Neural progenitor cell (in vitro differentiated cells): ENCODE data around the gene BIRC3. TPM values are rescaled to one million over a fixed set of nuclear protein-coding genes. Genes with fewer than 3 reads are reported as not detected.
A peak's percentile ranks its signal among the peaks of the same experiment; 100 is the strongest.
"Not testable (repeated sequence)": the region's sequence is repeated elsewhere in the genome, so short reads cannot be mapped to it uniquely, and the experiment has no call there.

Experiments
- DNase-seq: peaks from one replicate; pipeline ENCODE4 v3.0.0-alpha.2; 2016; ENCODE audit warnings: low spot score
- H2AFZ ChIP-seq: fragments of 200-600 bp; sonication (generic); replicated peaks from 2 replicates; pipeline ENCODE4 v1.6.1; 2016; ENCODE audit warnings: antibody characterized with exemption
- H3F3A ChIP-seq: fragments of 200-600 bp; sonication (generic); 2 replicates; pipeline ENCODE4 v1.6.1; 2016; ENCODE audit warnings: antibody characterized with exemption, low read depth
- H3K27ac ChIP-seq: fragments of 200-600 bp; sonication (generic); 2 replicates; pipeline ENCODE4 v1.5.1; 2016; ENCODE audit warnings: mild to moderate bottlenecking
- H3K27me3 ChIP-seq: fragments of 200-600 bp; sonication (generic); 2 replicates; pipeline ENCODE4 v1.6.1; 2016; ENCODE audit warnings: mild to moderate bottlenecking, moderate library complexity
- H3K36me3 ChIP-seq: fragments of 200-600 bp; sonication (generic); 2 replicates; pipeline ENCODE4 v1.5.1; 2016
- H3K4me1 ChIP-seq: fragments of 200-600 bp; sonication (generic); 2 replicates; pipeline ENCODE4 v1.6.1; 2016; ENCODE audit warnings: mixed run types
- H3K4me2 ChIP-seq: fragments of 200-600 bp; sonication (generic); 2 replicates; pipeline ENCODE4 v1.6.1; 2016
- H3K4me3 ChIP-seq: fragments of 200-600 bp; sonication (generic); 2 replicates; pipeline ENCODE4 v1.5.1; 2016
- H3K79me2 ChIP-seq: fragments of 200-600 bp; sonication (generic); 2 replicates; pipeline ENCODE4 v1.6.1; 2016; ENCODE audit warnings: low read depth
- H3K9ac ChIP-seq: fragments of 200-600 bp; sonication (generic); 2 replicates; pipeline ENCODE4 v1.6.1; 2016
- H3K9me3 ChIP-seq: fragments of 200-600 bp; sonication (generic); 2 replicates; pipeline ENCODE4 v1.5.1; 2016; ENCODE audit warnings: low read depth
- H4K20me1 ChIP-seq: fragments of 200-600 bp; sonication (generic); 2 replicates; pipeline ENCODE4 v1.6.1; 2016; ENCODE audit warnings: low read depth
- H3K27ac Mint-ChIP-seq: 3 replicates; pipeline ENCODE4 v1.8.0; 2021; ENCODE audit warnings: mixed read lengths
- H3K27me3 Mint-ChIP-seq: 2 replicates; pipeline ENCODE4 v1.8.0; 2022; ENCODE audit warnings: low read depth, mild to moderate bottlenecking, inconsistent platforms, moderate library complexity, mixed read lengths; ENCODE audit not compliant: insufficient read depth
- H3K36me3 Mint-ChIP-seq: 3 replicates; pipeline ENCODE4 v1.8.0; 2021; ENCODE audit warnings: mixed read lengths
- H3K4me1 Mint-ChIP-seq: 3 replicates; pipeline ENCODE4 v1.8.0; 2021; ENCODE audit warnings: mixed read lengths
- H3K4me3 Mint-ChIP-seq: 3 replicates; pipeline ENCODE4 v1.8.0; 2021; ENCODE audit warnings: mild to moderate bottlenecking, moderate library complexity, mixed read lengths
- H3K9me3 Mint-ChIP-seq: 3 replicates; pipeline ENCODE4 v1.8.0; 2020; ENCODE audit warnings: mixed read lengths
- EZH2 ChIP-seq: fragments of 200-600 bp; sonication (generic); IDR thresholded peaks from 2 replicates; pipeline ENCODE4 v1.6.1; 2017; ENCODE audit warnings: antibody characterized with exemption, mild to moderate bottlenecking, moderate library complexity
- EZH2phosphoT487 ChIP-seq: fragments of 200-600 bp; sonication (generic); IDR thresholded peaks from 2 replicates; pipeline ENCODE4 v1.6.1; 2017; ENCODE audit warnings: antibody characterized with exemption
- total RNA-seq: library from RNA; depleted of rRNA; stranded (reverse); fragments of >200 nt; gene quantifications from 2 replicates; pipeline ENCODE4 v1.2.3, GENCODE V29; 2015; ENCODE audit warnings: low replicate concordance
- TF ChIP-seq, protein P1 (sequence below): fragments of 200-600 bp; sonication (generic); IDR thresholded peaks from 2 replicates; pipeline ENCODE4 v1.5.1; 2017; ENCODE audit warnings: antibody characterized with exemption, mild to moderate bottlenecking

Gene BIRC3
- total RNA-seq, 1 donor from 2014 or later: not detected

DNA sequence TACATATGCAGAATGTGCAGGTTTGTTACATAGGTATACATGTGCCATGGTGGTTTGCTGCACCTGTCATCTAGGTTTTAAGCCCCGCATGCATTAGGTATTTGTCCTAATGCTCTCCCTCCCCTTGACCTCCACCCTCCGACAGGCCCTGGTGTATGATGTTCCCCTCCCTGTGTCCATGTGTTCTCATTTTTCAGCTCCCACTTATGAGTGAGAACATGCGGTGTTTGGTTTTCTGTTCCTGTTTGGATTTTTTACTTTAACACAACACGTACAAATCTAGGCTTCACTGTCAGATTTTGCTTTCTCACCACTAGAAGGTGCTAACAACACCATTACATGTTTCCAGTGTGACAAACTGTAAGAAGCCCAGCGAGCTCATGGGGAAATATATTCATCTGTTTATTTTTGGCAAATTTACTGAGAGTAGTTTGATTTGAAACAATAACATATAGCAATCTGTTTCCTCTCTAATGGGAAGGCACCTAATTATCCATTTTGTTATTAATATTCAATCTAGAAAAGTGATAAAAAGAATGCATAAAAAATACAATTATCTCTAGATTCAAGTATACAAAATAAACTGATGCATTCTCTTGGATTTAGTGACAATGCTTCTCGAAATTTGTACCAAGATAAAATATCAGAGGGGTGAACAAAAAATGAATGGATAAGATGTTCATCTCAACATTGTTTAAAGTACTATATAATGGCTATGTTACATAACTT lies 23.2 kb upstream of the BIRC3 start:
- Histone ChIP-seq H3K79me2 (no peaks in the 10 kb centered on the region), H3K4me2 (no peak overlapping the region), H4K20me1 (no peaks in the 10 kb centered on the region), H3K9ac (no peak overlapping the region), H3K4me3 (no peak overlapping the region), H3K36me3 (no peaks in the 10 kb centered on the region), H3K9me3 (no peaks in the 10 kb centered on the region), H2AFZ (no peak overlapping the region), H3F3A (no peaks in the 10 kb centered on the region), H3K4me1 (no peaks in the 10 kb centered on the region), H3K27me3 (no peaks in the 10 kb centered on the region), H3K27ac (no peak overlapping the region)
- Mint-ChIP-seq H3K4me1 (peaks cover 4% of the 10 kb centered on the region), H3K27me3 (peaks cover 3% of the 10 kb centered on the region), H3K9me3 (peaks cover 3% of the 10 kb centered on the region), H3K27ac (no peak overlapping the region), H3K36me3 (no peaks in the 10 kb centered on the region), H3K4me3 (no peak overlapping the region)
- no peak for TF ChIP-seq EZH2phosphoT487
- no peak for TF ChIP-seq EZH2
- TF ChIP-seq, protein P1, sequence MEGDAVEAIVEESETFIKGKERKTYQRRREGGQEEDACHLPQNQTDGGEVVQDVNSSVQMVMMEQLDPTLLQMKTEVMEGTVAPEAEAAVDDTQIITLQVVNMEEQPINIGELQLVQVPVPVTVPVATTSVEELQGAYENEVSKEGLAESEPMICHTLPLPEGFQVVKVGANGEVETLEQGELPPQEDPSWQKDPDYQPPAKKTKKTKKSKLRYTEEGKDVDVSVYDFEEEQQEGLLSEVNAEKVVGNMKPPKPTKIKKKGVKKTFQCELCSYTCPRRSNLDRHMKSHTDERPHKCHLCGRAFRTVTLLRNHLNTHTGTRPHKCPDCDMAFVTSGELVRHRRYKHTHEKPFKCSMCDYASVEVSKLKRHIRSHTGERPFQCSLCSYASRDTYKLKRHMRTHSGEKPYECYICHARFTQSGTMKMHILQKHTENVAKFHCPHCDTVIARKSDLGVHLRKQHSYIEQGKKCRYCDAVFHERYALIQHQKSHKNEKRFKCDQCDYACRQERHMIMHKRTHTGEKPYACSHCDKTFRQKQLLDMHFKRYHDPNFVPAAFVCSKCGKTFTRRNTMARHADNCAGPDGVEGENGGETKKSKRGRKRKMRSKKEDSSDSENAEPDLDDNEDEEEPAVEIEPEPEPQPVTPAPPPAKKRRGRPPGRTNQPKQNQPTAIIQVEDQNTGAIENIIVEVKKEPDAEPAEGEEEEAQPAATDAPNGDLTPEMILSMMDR: peak; percentile 68
- DNase-seq: peak; percentile 41

DNA sequence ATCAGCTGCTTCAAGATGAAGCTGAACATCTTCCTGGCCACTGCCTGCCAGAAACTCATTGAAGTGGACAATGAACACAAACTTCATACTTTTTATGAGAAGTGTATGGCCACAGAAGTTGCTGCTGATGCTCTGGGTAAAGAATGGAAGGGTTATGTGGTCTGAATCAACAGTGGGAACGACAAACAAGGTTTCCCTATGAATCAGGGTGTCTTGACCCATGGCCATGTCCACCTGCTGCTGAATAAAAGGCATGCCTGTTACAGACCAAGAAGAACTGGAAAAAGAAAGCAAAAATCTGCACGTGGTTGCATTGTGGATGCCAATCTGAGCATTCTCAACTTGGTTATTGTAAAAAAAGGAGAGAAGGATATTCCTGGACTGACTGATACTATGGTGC lies 22.2 kb upstream of the BIRC3 start:
- no peak overlapping the region for H3K4me3 ChIP-seq
- H3K9me3 ChIP-seq: no peaks in the 10 kb centered on the region
- no peaks in the 10 kb centered on the region for H3K79me2 ChIP-seq
- Mint-ChIP-seq H3K4me1 (no peaks in the 10 kb centered on the region), H3K9me3 (peaks cover 3% of the 10 kb centered on the region), H3K27me3 (peaks cover 3% of the 10 kb centered on the region), H3K27ac (no peak overlapping the region), H3K4me3 (no peak overlapping the region), H3K36me3 (no peaks in the 10 kb centered on the region)
- no peak for DNase-seq
- no peaks in the 10 kb centered on the region for H3K27me3 ChIP-seq
- H3F3A ChIP-seq: no peaks in the 10 kb centered on the region
- no peak overlapping the region for H3K9ac ChIP-seq
- no peak overlapping the region for H2AFZ ChIP-seq
- no peak for TF ChIP-seq EZH2phosphoT487
- no peak for TF ChIP-seq EZH2
- TF ChIP-seq, protein P1: no peak
- no peaks in the 10 kb centered on the region for H4K20me1 ChIP-seq
- H3K36me3 ChIP-seq: no peaks in the 10 kb centered on the region
- no peaks in the 10 kb centered on the region for H3K4me1 ChIP-seq
- H3K27ac ChIP-seq: no peak overlapping the region
- no peak overlapping the region for H3K4me2 ChIP-seq

DNA sequence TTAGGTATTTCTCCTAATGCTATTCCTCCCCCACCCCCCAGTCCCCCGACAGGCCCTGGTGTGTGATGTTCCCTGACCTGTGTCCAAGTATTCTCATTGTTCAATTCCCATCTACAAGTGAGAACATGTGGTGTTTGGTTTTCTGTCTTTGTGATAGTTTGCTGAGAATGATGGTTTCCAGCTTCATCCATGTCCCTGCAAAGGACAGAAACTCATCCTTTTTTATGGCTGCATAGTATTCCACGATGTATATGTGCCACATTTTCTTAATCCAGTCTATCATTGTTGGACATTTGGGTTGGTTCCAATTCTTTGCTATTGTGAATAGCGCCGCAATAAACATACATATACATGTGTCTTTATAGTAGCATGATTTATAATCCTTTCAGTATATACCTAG lies 20.5 kb upstream of the BIRC3 start:
- not testable (repeated sequence) for H2AFZ ChIP-seq, H3K4me1 ChIP-seq, H3K27ac Mint-ChIP-seq, H4K20me1 ChIP-seq, H3F3A ChIP-seq, H3K9ac ChIP-seq, H3K27me3 ChIP-seq, H3K4me2 ChIP-seq, H3K9me3 ChIP-seq, H3K36me3 ChIP-seq, H3K36me3 Mint-ChIP-seq, H3K4me1 Mint-ChIP-seq, H3K4me3 ChIP-seq, H3K27me3 Mint-ChIP-seq, H3K27ac ChIP-seq, H3K4me3 Mint-ChIP-seq, H3K79me2 ChIP-seq, H3K9me3 Mint-ChIP-seq, DNase-seq

DNA sequence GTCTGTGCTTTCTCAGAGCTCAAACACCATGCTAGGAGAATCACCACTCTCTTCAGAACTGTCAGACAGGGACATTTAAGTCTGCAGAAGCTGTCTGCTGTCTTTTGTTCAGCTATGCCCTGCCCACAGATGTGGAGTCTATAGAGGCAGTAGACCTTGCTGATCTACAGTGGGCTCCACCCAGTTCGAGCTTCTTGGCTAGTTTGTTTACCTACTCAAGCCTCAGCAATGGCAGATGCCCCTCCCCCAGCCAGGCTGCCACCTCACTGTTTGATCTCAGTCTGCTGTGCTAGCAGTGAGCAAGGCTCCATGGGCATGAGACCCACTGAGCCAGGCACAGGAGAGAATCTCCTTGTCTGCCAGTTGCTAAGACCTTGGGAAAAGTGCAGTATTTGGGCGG lies 16.4 kb upstream of the BIRC3 start:
- not testable (repeated sequence) for H3K4me3 ChIP-seq, H3K9me3 Mint-ChIP-seq, H3K4me3 Mint-ChIP-seq, H3K27ac ChIP-seq, H3K79me2 ChIP-seq, H4K20me1 ChIP-seq, H3K36me3 ChIP-seq, H3K27ac Mint-ChIP-seq, H3F3A ChIP-seq, H3K4me1 Mint-ChIP-seq, H3K4me2 ChIP-seq, H3K27me3 Mint-ChIP-seq, DNase-seq, H3K9ac ChIP-seq, H3K27me3 ChIP-seq, H2AFZ ChIP-seq, H3K36me3 Mint-ChIP-seq, H3K4me1 ChIP-seq, H3K9me3 ChIP-seq
